NT2/D1 (cell line): ENCODE results near the gene SFSWAP.

ENCODE experiments used
- YY1 ChIP-seq: IDR thresholded peaks from 2 replicates; pipeline ENCODE4 v1.6.1; 2011; ENCODE audit not compliant: insufficient read length, insufficient read depth
- ZNF274 ChIP-seq: IDR thresholded peaks from 2 replicates; pipeline ENCODE4 v1.6.1; 2011; ENCODE audit warnings: mild to moderate bottlenecking, low read depth, low read length

DNA sequence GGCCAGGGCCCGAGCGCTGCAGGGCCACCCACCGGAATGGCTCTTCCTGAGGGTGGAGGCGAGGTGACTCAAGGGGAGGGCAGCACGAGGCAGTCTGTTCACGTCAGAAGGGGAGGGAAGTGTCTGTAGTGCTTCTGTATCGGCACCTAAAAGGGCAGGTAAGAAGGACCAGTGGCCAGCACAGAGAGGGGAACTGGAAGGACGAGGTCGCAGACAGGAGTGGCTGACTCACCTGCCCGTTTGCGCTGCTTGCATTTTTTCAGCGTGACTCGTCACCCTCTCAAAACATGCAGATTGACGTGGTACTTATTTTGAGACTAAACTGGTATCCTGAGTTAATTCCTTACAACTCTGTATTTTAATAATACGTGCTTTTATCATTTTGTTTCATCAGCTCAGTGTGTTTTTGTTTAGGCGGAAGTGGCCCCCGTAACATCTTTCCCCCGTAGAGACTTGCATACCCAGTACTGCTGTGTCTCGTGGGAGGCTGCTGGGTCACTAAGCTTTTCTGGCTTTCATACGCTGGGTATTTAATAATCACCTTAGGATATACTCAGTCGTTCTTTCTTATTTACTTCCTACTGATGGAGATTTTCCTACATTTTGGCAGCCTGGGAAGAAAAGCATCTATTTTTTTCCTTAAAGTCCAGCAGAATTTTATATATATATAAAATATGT lies 26.4 kb downstream of the SFSWAP start:
- TF ChIP-seq ZNF274 (no peak), YY1 (no peak)
